Fibroblast of gingiva (primary cell): Measurements from ENCODE around the gene PLA2G4E.

Experiments
- DNase-seq: peaks from one replicate; pipeline ENCODE4 v3.0.0-alpha.2; 2011; ENCODE audit warnings: low read depth

Gene PLA2G4E

GRCh38 chr15:41954036-41954435 lies 66.8 kb downstream of the PLA2G4E start:
- no peak for DNase-seq

- no peak for DNase-seq
Measured at GRCh38 chr15:41952013-41952563, 68.8 kb downstream of the PLA2G4E start.

DNA sequence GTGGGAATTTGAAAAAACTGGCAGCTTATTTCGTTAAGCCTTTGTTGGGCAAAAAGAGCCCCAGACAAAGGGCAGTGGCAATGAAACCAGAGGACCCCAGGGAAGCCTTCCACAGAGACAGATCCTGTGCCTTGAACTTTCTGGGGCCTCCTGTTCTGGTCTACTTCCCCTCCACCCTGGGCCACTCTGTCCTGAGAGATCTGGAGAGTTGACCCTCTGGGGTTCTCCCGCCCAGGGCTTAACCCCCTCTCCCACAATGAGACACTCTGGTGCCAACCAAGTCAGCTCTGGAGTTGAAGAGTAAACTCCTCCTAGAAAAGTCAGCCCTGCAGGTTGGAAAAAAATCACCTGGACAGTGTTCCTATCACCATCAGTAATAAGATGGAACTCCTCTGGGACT lies 69.3 kb downstream of the PLA2G4E start:
- no peak for DNase-seq

DNA sequence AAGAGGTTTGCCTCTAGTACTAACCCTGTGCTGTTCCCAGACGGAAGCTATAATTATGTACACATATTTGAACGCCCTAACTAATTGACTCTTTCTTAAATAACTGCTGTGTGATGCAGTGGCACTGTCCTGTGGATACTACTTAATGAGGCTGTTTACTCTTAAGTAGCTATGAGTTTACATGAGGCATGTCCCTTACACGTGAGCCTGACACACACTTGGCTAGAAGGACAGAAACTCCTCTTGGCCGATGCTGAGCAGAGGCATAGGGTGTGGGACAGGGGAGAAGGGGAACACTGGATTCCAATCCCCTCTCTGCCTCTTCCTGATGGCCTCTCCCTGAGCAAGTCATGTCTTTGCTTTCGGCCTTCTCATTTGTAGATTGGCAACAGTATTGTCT lies 70.4 kb downstream of the PLA2G4E start:
- no peak for DNase-seq

DNA sequence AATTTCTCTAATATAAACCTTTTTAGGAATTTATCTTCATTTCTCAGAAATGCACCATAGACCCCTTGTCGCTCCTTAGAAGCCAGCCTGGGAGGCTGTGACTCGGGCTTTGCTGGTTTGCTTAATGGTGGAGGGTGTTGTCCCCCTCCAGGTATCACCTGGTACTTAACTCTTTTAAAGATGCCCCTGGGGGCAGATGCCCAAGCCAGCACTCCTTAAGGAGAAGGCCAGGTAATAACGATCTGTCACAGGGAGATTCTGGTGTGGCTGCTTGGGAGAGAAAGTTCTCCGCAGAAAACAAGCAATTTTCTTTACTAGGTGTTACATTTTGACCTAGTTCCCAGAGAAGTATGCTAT lies 70.7 kb downstream of the PLA2G4E start:
- DNase-seq: no peak

DNA sequence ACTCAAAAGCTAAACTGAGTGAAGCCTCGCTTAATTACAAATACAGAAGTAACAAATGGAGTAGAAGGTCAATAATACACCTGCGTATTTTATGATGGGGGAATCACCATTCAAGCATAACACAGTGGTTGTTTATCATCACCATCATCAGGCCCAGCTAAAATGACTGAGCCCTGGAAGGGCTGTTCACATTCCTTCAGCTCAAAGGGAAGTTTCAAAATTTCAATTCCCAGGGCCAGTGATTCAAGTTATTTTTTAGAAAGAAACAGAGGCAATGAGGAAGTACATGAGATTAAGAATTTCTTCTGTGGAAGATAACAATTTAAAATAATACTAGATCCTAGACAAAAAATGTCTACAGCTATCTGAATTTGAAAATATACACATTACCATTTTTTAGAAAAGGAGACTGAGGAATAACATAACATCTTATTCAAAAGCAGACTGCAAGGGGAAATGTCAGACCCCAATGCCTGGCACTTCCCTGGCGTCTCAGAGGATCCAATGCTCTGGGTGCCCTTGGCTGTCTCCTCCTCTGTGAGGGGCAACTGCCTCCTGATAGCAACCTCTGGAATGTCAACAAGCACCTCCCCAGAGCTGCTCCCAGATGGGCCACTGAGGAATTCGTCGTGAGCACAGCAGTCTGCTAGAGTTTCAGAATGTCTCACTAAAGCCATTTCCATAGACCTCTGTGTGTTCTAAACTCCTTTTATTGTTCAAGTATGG lies 71.3 kb downstream of the PLA2G4E start:
- no peak for DNase-seq

DNA sequence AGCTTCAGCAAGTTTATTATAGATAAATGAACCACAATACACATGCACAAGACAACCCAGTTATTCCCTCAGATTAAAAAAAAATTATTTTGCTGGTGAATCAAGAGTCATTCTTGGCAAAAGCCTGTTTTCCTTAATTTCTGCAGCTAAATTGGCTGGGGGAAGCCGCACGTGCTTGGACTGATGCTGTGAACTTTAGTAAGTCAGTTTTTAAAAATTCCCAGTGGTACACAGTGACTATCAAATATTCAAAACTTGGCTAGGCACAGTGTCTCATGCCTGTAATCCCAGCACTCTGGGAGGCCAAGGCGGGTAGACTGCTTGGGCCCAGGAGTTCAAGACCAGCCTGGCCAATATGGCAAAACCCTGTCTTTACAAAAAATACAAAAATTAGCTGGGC lies 72.4 kb downstream of the PLA2G4E start:
- DNase-seq: peak; percentile 39

DNA sequence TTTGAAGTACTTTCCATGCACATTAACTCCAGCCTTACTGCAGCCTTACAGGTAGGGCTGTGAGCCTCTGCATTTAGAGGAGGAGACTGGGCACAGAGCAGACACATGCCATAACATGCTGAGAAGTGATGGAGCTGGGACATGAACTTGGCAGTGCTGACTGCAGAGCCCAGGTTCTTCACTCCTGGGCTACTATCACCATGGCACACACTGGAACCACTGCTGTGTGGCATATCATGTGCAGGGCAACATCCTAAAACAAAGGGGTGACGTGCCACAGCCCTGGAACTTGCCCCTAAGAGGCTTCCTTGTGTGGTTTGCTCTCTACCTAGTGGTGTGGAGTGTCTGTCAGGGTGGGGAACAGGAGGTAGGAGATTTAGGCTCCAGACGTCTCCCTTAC lies 73.9 kb downstream of the PLA2G4E start:
- DNase-seq: no peak

GRCh38 chr15:41945731-41946130 lies 75.1 kb downstream of the PLA2G4E start:
- DNase-seq: no peak

DNA sequence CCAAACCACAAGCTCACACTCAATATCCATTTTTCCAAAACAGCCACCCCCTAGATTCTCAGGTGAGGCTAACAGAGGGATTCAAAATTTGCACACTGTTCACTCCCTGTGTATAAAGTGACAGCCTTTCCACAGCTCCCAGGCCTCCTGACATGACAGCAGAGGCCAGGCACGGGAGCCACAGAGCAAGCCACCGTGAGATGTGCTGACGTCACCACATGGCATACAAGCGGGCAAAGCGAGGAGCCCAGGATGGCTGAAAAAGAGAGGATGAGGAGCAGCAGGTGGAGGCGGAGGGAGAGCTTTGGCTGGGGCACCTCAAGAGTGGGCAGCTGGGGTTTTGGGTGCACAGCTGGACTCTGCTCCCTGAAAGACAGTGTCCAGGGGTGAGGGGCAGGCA lies 75.6 kb downstream of the PLA2G4E start:
- DNase-seq: no peak

GRCh38 chr15:41944313-41944940 lies 76.4 kb downstream of the PLA2G4E start:
- DNase-seq: peak; percentile 85

DNA sequence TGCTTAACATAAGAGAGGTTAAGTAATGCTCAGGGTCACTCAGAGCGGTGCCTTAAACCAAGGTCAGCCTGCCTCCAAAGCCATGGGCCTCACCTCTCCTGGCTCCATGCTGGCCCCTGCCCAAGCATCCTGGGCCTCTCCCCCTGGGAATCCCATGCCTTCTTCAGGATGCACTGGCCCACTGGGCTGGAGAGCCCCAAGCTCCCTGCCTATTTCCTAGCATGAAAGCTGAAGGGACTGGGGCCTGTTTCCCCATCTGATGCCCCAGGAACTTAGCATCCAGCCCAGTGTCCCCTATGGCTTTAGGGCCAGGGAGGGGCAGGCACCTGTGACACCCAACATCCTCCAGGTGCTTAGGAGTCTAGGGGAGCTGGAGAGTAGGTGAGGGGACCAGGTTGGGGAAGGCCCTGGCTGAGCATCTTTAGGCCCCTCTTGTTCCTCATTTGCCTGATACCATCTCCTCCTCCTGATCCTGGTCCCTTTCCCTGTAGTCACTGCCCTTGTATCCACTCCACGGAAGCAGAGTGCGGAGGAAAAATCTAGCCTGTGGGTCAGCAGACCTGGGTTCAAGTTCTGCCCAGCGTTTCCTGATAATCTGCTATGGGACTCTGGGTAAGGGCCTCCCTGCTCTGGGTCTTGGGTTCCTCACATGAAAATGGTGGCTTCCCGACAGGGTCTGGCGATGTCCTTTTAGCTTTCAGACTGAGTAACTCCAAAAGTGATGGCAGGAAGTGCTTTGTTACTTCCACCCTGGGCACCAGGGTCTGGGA lies 77.1 kb downstream of the PLA2G4E start:
- DNase-seq: no peak

DNA sequence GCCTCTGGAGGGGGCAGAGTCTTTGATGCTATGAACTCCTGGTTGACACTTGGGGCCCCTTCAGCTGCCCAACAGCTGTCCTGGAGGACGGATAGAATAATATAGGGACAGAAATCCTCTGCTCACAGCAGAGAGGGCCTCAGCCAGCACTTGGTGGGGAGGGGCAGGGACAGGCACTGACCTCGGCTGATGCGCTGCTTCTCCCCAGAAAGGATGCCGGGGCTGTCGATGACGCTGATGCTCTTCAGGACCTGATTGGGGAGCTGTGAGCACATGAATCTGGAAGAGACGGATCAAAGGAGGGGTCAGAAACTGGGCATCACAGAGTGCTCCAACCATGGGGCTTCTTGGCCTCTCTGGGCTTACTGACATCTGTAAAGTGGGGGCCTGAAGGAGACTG lies 78.0 kb downstream of the PLA2G4E start:
- DNase-seq: no peak

DNA sequence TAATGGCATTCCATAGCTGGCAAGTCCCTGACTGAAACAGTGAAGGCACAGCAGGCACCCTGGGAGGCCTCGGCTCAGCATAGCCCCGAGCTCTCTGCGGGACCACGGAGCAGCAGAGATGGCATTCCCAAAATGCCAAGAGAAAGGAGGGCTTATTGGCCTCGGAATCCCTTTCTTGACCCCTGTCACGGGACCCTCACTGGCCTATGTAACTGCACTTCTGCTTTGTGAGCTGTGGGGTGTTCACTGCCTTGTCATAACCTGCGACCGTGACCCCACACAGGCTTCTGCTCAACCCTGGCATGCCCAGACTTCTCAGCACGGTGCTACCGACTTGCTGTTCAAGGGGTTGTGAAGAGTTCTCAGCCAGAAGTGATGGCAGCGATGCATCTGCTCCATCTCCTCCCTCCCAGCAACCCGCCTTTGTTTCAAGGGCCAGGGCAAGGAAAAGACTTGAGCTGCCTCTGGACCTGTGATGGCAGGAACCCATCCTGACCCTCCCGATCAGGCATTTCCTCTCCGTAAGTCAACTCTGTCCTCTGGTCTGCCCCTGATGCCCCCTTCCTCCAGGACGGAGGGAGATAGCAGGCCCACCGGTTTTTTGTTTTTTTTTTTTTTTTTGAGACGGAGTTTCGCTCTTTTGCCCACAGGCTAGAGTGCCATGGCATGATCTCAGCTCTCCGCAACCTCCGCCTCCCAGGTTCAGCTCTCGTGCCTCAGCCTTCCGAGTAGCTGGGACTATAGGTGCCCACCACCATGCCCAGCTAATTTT lies 79.0 kb downstream of the PLA2G4E start:
- DNase-seq: no peak

DNA sequence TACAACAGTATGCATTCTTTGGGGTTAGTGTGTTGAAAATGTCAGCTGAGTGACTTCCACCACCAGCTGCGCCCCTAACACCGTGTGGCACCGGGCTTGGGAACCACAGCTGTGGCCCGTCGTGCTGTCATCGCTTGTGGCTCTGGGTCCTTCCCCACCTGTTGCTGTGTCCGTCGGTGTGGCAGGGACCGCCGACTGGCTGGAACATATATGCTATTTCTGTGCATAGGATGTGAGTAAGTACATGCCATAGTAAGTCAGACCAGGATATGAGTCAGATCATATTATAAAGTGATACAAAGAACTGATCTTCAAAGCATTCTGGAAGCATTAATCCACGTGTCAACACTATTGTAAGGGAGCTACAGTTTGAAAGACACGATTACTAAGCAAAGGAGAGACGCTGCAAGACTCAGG lies 80.4 kb downstream of the PLA2G4E start:
- DNase-seq: peak; percentile 20

DNA sequence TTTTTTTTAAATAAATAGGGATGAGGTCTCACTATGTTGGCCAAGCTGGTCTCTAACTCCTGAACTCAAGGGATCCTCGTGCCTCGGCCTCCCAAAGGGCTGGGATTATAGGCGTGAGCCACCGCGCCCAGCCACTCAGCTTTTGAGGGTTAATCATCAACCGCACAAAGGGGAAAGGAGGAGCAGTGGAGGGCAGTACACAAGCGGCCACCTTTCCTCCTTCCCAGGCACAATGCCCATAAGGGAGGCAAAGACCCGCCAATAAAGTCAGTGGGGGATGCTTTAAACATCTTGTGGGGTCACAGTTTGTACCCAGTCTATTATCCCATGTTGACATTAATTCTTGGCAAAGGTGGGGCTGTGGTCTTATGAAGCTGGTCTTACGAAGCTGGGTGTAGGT lies 80.9 kb downstream of the PLA2G4E start:
- DNase-seq: no peak

DNA sequence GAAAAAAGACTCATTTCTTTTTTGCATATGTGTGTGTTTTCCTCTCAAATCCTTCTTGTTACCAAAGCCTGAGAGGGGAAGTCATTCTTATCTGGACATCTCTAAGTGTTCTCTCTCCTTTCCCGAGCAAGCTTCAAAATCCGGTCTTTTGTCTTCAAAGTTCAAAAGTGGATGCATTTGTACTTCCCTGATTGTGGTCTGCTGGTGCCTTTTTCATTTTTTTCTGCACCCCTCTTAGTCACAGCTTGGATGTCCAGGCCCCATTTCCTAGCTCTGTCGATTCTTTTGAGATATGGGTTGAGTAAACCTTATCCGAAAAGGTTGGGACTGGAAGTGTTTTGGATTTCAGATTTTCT lies 83.3 kb downstream of the PLA2G4E start:
- no peak for DNase-seq

DNA sequence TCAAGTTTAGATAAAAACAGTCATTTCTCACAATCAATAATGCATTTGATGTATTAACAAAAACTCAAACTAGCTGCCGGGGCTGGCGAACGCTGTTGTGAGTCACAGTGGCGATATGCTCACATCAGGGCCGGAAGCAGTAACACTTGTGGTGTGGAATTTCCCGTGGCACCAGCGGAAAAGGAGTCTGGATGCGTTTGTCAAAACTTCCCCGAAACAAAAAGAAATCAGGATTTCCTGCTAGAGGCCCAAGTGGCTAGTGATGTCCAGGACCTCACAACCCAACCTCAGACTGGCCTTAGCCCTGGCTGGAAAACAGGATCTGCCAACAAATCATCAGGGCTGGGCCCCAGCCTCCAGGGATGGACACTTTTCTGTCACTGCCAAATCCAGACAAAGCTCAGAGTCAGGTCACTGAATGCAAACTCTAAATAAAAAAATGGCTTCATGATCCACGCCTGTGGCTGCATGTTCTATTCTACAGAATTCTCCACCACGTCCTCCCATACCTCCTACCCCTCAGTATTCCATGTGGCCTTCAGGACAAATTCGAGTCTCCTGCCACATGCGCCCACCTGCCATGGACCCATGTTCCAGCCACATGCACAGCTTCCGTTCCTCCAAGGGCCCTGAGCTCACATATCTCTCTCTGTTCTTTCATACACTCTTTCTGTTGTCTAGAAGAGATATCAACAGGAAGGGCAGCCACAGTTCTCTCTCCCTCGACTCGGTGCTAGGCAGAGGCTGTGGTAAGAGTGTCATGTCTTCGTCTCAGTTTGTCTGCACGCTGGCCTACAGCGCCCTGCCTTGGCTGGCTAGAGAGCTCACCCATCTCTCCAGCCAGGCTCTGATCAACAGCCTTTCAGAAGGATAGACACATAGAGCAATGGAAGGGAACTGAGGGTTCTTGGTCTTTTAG lies 83.9 kb downstream of the PLA2G4E start:
- DNase-seq: no peak

DNA sequence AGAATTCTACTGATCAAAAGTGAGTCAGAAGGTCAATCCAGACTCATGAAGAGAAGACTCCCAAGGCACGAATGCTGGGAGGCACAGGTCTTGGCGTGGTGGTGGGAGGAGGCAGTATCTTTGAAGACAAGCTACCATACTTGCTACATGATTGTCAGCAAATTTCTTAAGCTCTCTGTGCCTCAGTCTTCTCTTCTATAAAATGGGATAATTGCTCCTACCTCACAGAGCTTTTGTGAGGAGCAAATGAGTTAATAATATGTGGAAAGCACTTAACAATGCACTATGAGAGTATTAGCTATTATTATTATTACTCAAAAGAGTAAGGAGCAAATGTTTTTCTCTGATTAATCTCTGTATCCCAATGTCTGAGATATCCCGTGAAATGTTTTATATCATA lies 84.7 kb downstream of the PLA2G4E start:
- DNase-seq: no peak

GRCh38 chr15:41935566-41936020 lies 85.2 kb downstream of the PLA2G4E start:
- no peak for DNase-seq

DNA sequence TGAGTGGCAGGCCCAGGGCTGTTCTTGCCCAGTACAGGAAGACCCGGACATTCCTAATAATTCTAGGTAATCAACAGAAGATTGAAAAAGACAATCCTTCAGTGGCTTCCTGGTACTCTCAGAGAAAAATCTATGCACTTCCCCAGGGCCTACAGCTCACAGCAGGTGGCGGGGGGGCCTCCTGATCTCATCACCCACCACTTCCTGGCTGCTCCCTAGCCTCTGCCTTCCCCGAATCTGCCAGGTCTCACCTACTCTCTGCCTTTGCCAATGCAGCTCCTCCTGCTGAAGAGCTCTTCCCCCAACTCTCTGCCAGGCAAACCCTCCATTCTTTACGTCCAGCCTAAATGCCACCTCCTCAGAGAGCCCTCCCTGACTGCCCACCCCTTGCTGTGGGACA lies 86.0 kb downstream of the PLA2G4E start:
- DNase-seq: no peak
